ENCODE data around the gene B4GALNT2.
"Not testable (repeated sequence)": the region's sequence is repeated elsewhere in the genome, so short reads cannot be mapped to it uniquely, and the experiment has no call there.

The B4GALNT2 gene

DNA sequence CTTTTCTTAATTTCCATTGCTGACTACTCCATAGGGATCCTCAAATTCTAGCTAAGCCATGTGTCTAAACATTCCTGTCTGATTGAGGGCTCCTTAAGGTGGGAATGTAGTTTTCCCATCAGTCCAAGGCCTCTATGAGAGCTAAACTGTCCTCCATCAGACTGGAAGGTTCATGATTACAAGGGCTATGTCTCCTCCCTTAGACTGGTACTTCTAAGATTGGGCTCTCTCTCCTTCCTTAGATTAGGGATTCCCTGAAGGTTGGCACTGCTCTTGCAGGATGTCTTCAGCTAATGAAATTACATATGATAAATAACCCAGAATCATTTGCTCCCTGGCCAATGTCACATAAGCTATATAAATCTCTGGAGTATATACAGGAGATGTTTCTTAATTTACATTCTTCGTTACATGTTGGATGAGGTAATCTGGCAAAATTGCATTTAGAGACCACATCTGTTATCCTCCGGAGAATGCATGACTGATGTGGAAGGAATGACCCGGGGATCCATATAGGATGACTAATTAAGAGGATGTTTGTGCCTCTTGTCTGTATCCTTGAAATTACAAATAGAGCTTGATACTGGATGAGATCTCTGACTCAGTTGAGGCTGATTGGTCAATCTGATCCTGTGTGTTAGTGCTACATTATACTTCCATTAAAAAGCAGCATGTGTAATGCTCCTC is 14.2 kb downstream of the B4GALNT2 start:
- H3K9me3 Mint-ChIP-seq: no peaks in the 10 kb centered on the region
- ATAC-seq (no peak), DNase-seq (no peak)
- H3K4me1 Mint-ChIP-seq: no peaks in the 10 kb centered on the region
- peaks cover 52% of the 10 kb centered on the region for H3K27me3 Mint-ChIP-seq
- no peak overlapping the region for H3K4me3 Mint-ChIP-seq
- H3K27ac Mint-ChIP-seq: no peak overlapping the region

DNA sequence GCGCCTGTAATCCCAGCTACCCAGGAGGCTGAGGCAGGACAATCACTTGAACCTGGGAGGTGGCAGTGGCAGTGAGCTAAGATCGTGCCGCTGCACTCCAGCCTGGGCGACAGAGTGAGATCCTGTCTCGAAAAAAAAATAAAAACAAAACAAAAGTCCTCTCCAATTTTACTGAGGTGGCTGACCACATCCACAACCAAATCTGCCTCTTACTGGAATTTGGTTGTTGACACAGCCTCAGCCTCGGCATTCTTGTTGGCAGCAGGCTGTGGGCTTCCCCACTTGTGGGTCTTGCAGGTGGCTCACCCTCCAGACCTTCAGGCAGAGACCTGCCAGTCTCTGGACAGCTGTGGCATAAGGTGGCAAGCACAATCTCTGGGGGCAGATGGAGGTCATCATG is 15.6 kb downstream of the B4GALNT2 start:
- DNase-seq (no peak), ATAC-seq (no peak)
- Mint-ChIP-seq H3K27me3 (peaks cover 39% of the 10 kb centered on the region), H3K27ac (no peak overlapping the region), H3K4me1 (no peaks in the 10 kb centered on the region), H3K4me3 (no peak overlapping the region), H3K9me3 (no peaks in the 10 kb centered on the region)

- no peak overlapping the region for H3K27ac Mint-ChIP-seq
- ATAC-seq: no peak
Measured at GRCh38 chr17:49151996-49152395, 19.4 kb downstream of the B4GALNT2 start.

DNA sequence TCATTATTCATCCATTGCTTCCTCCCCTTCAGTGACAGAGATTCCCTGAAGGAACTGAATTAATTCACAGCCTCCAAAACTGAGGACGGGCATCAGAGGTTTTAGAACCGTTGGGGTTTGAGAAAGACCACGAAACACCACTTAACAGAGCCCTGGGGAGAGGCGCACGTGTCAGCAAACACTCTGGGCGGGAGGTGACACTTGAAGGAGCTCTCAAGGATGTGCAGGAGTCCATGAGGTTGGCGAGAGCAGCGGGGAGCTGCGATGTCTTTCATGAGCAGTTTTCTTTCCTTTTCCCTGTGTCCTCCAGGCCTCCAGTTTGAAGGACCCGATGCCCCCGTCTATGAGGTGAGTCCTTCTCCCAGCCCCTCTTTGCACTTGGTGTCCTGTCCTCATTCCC is 23.7 kb downstream of the B4GALNT2 start:
- no peak overlapping the region for H3K4me3 Mint-ChIP-seq
- DNase-seq (no peak), ATAC-seq (no peak)
- H3K4me1 Mint-ChIP-seq: no peaks in the 10 kb centered on the region
- H3K9me3 Mint-ChIP-seq: no peaks in the 10 kb centered on the region
- peaks cover 59% of the 10 kb centered on the region for H3K27me3 Mint-ChIP-seq
- no peak overlapping the region for H3K27ac Mint-ChIP-seq

More at GRCh38 chr17:49151996-49152395, 19.4 kb downstream of the B4GALNT2 start:
- H3K27me3 Mint-ChIP-seq: peaks cover 35% of the 10 kb centered on the region
- no peaks in the 10 kb centered on the region for H3K9me3 Mint-ChIP-seq
- no peaks in the 10 kb centered on the region for H3K4me1 Mint-ChIP-seq
- DNase-seq: no peak
- no peak overlapping the region for H3K4me3 Mint-ChIP-seq

DNA sequence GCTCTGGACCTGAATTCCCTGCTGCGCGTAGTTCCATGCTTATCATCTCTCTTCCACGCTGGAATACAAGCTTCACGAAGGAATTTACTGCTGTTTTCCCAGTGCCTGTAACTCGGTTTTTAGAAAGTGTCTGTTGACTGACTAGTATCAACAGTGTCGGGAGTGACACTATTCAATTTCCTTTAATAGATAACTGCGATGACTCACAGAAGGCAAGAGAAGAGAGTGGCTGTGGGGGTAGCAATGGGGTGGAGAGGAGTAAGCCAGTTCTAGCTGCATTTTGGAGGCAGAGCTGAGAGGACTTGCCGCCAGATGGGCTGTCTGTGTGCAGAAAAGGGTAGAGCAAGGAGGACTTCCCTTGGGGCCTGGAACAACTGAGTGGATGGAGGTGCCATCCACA is 25.2 kb downstream of the B4GALNT2 start:
- no peaks in the 10 kb centered on the region for H3K9me3 Mint-ChIP-seq
- no peak overlapping the region for H3K4me3 Mint-ChIP-seq
- H3K27ac Mint-ChIP-seq: no peak overlapping the region
- H3K4me1 Mint-ChIP-seq: no peaks in the 10 kb centered on the region
- peaks cover 59% of the 10 kb centered on the region for H3K27me3 Mint-ChIP-seq
- no peak for ATAC-seq
- DNase-seq: no peak

GRCh38 chr17:49162866-49163265 is 30.3 kb downstream of the B4GALNT2 start:
- DNase-seq (no peak), ATAC-seq (no peak)
- Mint-ChIP-seq H3K4me1 (no peaks in the 10 kb centered on the region), H3K9me3 (no peaks in the 10 kb centered on the region), H3K27ac (no peak overlapping the region), H3K27me3 (peaks cover 44% of the 10 kb centered on the region), H3K4me3 (no peak overlapping the region)

DNA sequence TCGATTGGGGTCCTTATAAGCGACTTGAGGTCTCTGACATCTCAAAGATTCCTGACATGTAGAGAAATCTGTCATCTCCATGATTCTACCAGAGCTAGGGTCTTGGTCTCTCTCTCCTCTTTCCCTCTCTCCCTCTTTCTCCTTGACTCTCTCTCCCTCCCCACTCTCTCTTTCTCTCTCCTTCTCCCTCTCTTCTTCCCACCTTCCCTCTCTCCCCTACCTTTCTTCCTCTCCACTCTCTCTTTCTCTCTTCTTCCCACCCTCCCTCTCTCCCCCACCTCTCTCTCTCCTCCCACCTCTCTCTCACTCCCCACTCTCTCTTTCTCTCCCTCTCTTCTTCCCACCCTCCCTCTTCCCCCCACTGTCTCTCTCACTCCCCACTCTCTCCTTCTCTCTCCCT is 32.6 kb downstream of the B4GALNT2 start:
- DNase-seq: no peak
- H3K4me3 Mint-ChIP-seq: no peak overlapping the region
- no peak overlapping the region for H3K27ac Mint-ChIP-seq
- no peaks in the 10 kb centered on the region for H3K4me1 Mint-ChIP-seq
- no peak for ATAC-seq
- peaks cover 50% of the 10 kb centered on the region for H3K27me3 Mint-ChIP-seq
- no peaks in the 10 kb centered on the region for H3K9me3 Mint-ChIP-seq

DNA sequence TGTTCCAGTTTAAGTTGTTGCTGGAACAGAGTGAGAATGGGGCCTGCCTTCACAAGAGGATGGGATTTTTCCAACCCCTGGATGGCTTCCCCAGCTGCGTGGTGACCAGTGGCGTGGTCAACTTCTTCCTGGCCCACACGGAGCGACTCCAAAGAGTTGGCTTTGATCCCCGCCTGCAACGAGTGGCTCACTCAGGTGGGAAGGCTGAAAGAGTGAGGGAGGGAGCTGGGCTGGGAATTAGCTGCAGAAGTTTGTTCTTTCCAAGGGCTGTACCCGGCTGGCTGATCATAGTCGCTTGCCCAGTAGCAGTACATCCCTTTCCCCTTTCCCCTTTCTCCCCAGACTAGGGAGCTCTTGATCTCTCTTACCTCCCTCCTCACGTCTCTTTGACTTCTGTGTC is 36.1 kb downstream of the B4GALNT2 start:
- H3K27me3 Mint-ChIP-seq: peaks cover 76% of the 10 kb centered on the region
- no peak for DNase-seq
- no peak for ATAC-seq

DNA sequence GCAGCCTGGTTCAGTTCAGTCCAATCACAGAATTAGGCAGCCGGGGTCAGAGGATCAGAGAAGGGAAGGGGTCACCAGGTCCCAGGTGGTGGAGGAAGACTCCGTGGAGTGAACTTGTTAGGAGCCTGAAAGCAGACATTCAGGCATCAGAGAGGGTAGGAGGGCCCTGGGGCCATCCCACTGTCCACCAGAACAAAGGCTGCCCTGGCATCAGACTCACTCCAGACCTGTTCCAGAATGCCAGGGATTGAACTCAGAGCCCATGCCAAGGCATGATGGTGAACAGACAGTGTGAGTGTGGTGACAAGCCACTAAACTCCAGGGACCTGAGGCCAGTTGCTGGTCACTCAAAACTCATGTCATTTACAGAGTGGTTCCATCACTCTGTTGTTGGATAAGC is 37.6 kb downstream of the B4GALNT2 start:
- Mint-ChIP-seq H3K27ac (no peak overlapping the region), H3K27me3 (peaks cover 75% of the 10 kb centered on the region), H3K4me1 (no peaks in the 10 kb centered on the region), H3K9me3 (peaks cover 6% of the 10 kb centered on the region in 2 donors), H3K4me3 (no peak overlapping the region)
- ATAC-seq (no peak), DNase-seq (no peak)

More for the DNA sequence above, 36.1 kb downstream of the B4GALNT2 start:
- Mint-ChIP-seq H3K9me3 (peaks cover 0 to 2% of the 10 kb centered on the region in 2 donors), H3K27ac (no peak overlapping the region), H3K4me1 (no peaks in the 10 kb centered on the region), H3K4me3 (no peak overlapping the region)

- H3K4me3 Mint-ChIP-seq, H3K4me1 Mint-ChIP-seq, H3K27ac Mint-ChIP-seq, DNase-seq, ATAC-seq: not testable (repeated sequence)
- peaks cover 70% of the 10 kb centered on the region for H3K27me3 Mint-ChIP-seq
- H3K9me3 Mint-ChIP-seq: peaks cover 7 to 11% of the 10 kb centered on the region in 2 donors
Measured at GRCh38 chr17:49170711-49171110, 38.1 kb downstream of the B4GALNT2 start.

- ATAC-seq, H3K4me3 Mint-ChIP-seq, H3K4me1 Mint-ChIP-seq, DNase-seq, H3K27ac Mint-ChIP-seq: not testable (repeated sequence)
- H3K9me3 Mint-ChIP-seq: peaks cover 12 to 26% of the 10 kb centered on the region in 2 donors
- H3K27me3 Mint-ChIP-seq: peaks cover 30% of the 10 kb centered on the region
Measured at GRCh38 chr17:49175978-49176377, 43.4 kb downstream of the B4GALNT2 start.

DNA sequence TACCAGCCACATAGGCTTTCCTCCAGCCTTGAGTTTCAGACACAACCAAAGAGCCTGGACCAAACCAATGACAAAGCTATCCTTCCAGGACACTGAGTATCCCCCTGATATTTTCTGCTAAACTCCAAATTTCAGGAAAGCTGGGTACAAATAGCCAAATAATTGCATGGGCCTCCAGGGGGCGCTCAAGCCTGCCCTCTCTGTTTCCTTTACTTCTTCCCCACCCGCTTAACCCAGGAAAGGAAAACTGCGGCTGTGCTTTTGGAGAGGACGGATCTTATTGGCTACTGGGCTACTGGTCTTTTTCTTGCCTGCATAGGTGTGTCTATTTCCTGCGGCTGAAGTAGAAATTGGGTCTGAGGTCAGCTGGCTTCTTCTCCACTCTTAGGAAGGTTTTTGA is 47.7 kb downstream of the B4GALNT2 start:
- Mint-ChIP-seq H3K4me3 (peak overlapping the region in 1 of 2 donors; percentile 50), H3K27me3 (no peaks in the 10 kb centered on the region), H3K4me1 (peaks cover 9% of the 10 kb centered on the region), H3K9me3 (peaks cover 9 to 22% of the 10 kb centered on the region in 2 donors), H3K27ac (no peak overlapping the region)
- DNase-seq: peak; percentile 32 to 48
- ATAC-seq: peak; percentile 31

DNA sequence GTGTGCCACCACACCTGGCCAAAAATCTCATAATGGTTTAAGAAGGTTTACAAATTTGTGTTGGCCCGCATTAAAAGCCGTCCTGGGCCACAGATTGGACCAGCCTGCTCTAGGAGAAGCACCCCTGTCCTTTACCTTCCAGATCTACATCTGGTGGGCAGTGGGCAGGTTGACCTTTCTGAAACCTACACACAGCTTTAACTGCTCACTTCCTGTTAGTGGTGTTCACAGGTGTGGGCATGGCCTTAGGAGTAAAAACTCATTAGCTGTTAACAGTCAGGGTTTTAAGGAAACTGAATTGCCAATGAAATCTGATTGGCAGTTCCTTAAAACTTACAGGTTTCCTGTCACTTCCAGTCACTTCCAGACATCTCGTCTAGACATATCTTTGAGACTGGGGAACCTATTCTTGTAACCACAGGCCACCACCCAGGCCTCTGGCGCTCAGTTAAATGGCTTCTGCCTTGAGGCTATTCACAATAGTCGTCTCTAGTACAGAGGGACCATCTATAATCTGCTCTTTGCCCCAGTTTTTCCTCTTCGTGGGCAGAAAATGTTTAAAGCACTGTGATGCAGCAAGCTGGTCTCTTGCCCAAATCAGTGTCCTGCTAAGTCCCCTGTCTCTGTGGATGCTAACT is 48.5 kb downstream of the B4GALNT2 start:
- Mint-ChIP-seq H3K4me1 (peaks cover 9% of the 10 kb centered on the region), H3K9me3 (peaks cover 11 to 22% of the 10 kb centered on the region in 2 donors), H3K27ac (no peak overlapping the region), H3K27me3 (no peaks in the 10 kb centered on the region), H3K4me3 (no peak overlapping the region)
- DNase-seq: no peak
- no peak for ATAC-seq

GRCh38 chr17:49183341-49183740 is 50.8 kb downstream of the B4GALNT2 start:
- H3K4me3 Mint-ChIP-seq: no peak overlapping the region
- ATAC-seq: no peak

DNA sequence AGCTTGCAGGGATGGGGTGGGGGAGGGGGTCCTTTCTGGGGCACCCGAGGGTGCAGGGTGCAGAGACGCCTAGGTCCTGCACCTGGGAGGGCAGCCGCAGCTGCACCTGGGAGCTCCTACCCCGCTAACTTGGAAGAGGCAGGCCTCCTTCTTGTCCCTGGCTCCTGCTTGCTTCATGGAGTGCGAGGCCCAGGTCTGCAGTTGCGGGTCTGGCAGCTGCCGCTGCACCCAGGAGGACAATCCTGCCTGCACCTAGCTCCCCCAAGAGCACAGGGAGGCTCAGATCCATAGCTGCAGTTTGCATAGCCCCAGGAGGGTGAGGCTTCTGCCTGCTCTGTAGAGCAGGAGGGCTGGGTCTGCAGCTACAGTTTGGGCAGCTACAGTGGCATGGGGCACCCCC is 51.2 kb downstream of the B4GALNT2 start:
- ATAC-seq: no peak
- H3K27me3 Mint-ChIP-seq: no peaks in the 10 kb centered on the region
- no peak for DNase-seq
- H3K9me3 Mint-ChIP-seq: peaks cover 13% of the 10 kb centered on the region in 2 donors
- peaks cover 9% of the 10 kb centered on the region for H3K4me1 Mint-ChIP-seq
- no peak overlapping the region for H3K4me3 Mint-ChIP-seq
- H3K27ac Mint-ChIP-seq: no peak overlapping the region

More at GRCh38 chr17:49183341-49183740, 50.8 kb downstream of the B4GALNT2 start:
- Mint-ChIP-seq H3K27me3 (no peaks in the 10 kb centered on the region), H3K4me1 (peaks cover 9% of the 10 kb centered on the region), H3K9me3 (peaks cover 13% of the 10 kb centered on the region in 2 donors), H3K27ac (no peak overlapping the region)
- DNase-seq: no peak

- H3K27ac Mint-ChIP-seq, H3K27me3 Mint-ChIP-seq, ATAC-seq, DNase-seq, H3K4me1 Mint-ChIP-seq, H3K4me3 Mint-ChIP-seq: not testable (repeated sequence)
- H3K9me3 Mint-ChIP-seq: peaks cover 13% of the 10 kb centered on the region in 2 donors
Measured at GRCh38 chr17:49184522-49184921, 52.0 kb downstream of the B4GALNT2 start.
